Measurements from ENCODE around the gene LIPC.

The LIPC gene

DNA sequence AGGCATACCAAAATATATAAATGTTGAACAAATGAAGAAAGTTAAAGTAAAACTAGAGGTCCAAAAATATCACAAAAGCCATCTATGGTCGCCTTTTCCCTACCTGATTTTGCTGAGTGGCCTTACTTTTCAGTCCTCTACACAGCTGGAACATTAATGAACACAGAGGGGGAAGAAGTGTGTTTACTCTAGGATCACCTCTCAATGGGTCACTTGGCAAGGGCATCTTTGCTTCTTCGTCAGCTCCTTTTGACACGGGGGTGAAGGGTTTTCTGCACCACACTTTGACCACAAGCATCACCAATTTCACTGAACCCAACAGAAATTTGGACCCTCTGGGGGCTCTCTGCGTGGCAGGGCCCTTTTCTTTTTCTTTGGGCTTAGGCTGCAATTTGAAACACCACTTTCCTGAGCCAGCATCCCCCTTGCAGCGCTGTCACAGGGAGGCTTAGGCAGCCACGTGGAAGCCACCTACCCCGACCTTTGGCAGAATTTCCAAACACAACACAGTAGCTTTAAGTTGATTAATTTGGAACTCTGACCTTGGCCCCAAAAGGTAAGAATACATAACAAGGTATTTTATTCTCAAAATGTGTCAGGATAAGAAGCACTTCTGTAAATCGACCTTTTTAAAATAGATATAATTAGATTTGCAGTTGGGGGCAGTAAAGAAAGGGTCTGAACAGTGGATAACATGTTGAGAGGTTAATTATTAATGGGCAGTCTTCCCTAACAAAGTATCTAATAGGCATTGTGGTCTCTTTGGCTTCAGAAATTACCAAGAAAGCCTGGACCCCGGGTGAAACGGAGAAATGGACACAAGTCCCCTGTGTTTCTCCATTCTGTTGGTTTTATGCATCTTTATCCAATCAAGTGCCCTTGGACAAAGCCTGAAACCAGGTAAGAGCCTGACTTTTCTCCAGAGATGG is at the start of gene LIPC:
Gene LIPC, plus strand, starts transcription at position 771 of the 929 bp plus-strand sequence. Its CDS starts 42 bp downstream, at position 813.
- DNase-seq (ENCODE audit: low spot score), result no peak

DNA sequence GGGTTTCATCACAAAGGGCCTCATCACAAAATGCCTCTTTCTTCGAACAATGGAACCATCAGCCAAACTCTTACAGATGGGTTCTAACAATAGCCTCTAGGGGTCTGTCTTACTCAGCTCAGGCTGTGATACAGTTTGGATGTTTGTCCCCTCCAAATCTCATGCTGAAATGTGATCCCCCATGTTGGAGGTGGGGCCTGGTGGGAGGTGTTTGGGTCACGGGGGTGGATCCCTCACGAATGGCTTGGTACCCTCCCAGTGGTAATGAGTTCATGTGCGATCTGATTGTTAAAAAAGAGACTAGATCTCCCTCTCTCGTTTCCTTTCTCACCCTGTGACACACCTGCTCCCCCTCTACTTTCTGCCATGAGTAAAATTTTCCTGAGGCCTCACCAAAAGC is 47.9 kb upstream of the LIPC start:
- peak; percentile 37 for DNase-seq (ENCODE audit: low spot score)

DNA sequence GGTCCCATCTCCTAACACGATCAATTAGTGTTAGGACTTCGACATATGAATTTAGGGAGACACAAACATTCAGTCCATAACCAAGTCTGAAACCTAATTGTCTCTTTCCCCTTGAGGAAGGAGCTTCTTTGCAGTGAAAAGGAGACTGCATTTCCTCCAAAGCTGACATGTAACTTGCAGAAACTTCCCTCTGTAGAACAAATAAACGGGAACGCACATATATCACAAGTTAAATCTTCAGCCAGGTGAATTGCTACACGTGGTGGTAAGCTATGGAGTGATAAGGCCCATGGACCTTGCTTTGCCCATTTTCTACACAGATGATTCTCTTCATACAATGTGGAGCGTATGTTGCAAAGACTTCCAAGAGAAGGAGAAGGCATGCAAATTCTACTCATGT is 47.1 kb upstream of the LIPC start:
- DNase-seq (ENCODE audit: low spot score), result no peak

DNA sequence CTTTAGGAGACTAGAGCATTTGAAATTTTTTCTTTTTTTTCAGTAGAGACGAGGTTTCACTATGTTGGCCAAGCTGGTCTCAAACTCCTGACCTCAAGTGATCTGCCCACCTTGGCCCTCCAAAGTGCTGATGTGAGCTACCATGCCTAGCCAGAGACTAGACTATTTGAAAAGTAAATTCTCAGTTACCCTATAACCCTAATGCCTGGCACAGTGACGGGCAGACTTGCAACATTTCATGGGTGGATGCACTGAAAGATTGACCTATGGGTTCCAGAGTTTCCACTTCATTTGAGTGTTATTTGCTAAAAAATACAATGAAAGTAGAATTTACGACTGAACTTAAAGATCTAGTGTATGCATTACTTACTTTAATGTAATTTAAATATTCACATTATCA is 45.7 kb upstream of the LIPC start:
- no peak for DNase-seq (ENCODE audit: low spot score)

DNA sequence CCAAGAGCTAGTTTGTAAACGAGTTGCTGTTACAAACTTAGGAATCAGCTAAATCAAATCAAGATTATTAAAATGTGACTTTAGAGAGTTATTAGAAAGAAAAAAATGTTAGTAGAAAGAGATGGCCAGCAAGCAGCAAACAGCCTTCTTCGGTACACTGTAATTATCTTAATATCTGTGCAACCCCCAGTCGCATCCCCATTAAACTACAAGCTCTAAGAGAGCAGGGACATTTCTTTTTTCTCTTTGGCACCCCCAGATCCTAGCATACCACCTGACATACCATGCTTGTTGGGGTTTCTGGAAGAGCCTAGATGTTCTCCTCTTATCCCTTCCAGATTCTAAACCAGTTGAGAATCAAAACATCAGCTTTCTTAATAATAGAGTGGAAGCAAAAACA is 45.1 kb upstream of the LIPC start:
- no peak for DNase-seq (ENCODE audit: low spot score)

- DNase-seq (ENCODE audit: low spot score), result no peak
These were observed 44.7 kb upstream of the LIPC start for GRCh38 chr15:58387130-58387529.

- DNase-seq (ENCODE audit: low spot score), result no peak
These were observed 43.6 kb upstream of the LIPC start for GRCh38 chr15:58388211-58388610.

GRCh38 chr15:58390118-58390517 is 41.7 kb upstream of the LIPC start:
- DNase-seq (ENCODE audit: low spot score), result no peak

GRCh38 chr15:58390655-58391054 is 41.1 kb upstream of the LIPC start:
- no peak for DNase-seq (ENCODE audit: low spot score)

DNA sequence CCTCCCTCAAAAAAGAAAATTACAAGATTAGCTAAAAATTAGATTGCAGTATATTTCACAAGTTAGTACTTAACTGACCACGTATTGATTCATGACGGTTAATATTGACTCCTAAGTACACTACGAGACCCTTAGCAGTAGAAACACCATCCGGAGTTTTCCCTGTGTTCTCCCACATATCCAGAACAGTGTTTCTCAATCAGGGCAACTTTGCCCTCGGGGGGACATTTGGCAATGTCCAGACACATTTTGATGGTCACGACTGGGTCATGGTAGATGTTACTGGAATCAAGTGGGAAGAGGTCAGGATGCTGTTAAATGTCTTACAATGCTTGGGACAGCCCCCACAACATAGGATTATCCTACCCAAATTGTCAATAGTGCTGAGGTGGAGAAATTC is 40.7 kb upstream of the LIPC start:
- no peak for DNase-seq (ENCODE audit: low spot score)

GRCh38 chr15:58392141-58392540 is 39.6 kb upstream of the LIPC start:
- no peak for DNase-seq (ENCODE audit: low spot score)

DNA sequence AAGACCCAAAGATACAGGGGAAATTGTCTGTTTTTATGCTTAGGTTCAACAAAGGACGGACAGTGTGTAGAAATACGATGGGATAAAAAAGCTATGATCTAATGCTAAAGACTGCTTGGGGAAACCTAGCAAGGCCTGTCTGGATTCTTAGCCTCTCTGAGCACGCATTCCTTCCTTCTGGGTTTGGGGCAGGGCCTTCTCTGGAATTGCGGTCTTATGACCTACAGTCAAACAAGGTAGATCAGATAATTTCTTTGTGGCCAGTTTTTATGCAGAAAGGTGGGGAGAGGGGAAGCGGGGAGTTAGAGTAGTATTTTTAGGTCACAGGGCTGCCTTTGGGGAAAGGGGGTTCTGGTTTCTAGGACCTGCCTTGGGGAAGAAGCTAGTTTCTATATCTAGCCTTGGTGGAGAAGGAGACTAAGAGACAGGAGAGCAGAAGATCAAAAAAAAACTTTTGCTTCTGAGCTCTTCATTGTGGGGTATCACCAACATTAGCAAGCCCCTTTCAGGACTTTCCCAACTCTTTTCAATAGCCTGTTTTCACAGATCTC is 39.1 kb upstream of the LIPC start:
- no peak for DNase-seq (ENCODE audit: low spot score)

- no peak for DNase-seq (ENCODE audit: low spot score)
These were observed 38.5 kb upstream of the LIPC start for GRCh38 chr15:58393241-58393662.

GRCh38 chr15:58396181-58396580 is 35.6 kb upstream of the LIPC start:
- no peak for DNase-seq (ENCODE audit: low spot score)

- no peak for DNase-seq (ENCODE audit: low spot score)
These were observed 33.7 kb upstream of the LIPC start for GRCh38 chr15:58398071-58398470.

DNA sequence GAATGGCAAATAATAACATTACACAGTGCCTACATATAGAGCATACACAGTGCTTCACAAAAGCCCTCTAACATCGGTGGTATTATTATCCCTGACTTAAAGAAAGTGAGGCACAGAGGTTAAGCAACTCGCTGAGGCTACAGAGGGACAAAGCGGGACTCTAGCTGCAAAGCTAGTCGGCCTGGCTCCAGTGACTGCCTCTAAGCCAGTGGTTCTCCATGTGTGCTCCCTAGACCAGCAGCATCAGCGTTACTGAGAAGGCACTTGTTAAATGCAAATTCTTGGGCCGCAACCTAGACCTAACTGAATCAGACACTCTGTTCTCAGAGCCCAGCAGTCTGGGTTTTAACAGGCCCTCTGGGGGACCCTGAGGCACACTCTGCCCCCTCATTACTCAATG is 33.1 kb upstream of the LIPC start:
- DNase-seq (ENCODE audit: low spot score), result no peak

DNA sequence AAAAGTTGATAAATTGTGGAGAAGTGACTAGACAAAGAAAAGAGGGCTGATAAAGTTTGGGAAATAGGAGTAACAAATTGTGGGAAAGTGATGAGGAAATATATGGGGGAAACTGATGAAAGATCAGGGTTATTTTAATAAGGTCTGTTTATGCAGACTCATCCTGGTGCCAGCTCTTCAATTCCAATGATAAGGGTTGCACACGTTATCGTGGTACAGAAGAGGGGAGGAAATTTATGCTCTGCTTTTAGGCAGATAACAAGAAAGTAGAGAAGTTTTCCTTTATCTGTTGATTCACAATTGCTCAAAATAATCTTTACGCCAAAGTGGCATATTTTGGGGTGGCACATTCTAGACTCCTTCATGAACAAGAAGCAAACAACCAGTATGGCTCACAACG is 32.1 kb upstream of the LIPC start:
- no peak for DNase-seq (ENCODE audit: low spot score)

GRCh38 chr15:58401276-58401675 is 30.5 kb upstream of the LIPC start:
- DNase-seq (ENCODE audit: low spot score), result no peak

DNA sequence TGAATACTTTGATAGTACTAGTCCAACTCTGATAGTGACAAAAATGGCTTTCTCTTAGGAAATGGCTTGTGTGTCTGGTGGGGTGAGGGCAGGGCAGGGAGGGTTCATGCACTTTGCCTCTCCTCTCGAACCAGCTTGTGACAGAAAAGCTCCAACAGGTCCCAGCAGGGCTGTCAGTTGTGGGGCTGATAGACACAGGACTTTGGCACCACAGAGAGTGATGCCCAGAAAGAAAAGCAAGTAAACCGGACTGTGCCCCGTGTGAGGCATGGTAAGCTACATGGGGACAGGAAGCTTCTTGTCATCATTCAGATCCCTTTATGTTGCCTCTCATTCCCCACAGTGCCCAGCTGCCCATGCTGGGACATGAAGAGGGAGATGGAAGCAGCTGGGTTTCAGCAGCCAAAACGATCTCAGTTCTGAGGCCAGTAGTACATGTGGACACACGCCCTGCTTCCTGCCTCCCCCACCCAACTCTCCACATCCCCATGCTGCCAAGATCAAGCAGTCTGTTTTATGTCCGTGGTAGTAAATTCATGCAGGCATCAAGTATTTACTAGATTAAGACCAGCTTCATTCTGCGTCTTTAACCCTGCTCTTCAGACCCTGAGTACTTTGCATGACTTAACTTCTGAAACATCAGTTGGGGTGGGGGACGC is 29.7 kb upstream of the LIPC start:
- DNase-seq (ENCODE audit: low spot score), result no peak

GRCh38 chr15:58403581-58403980 is 28.2 kb upstream of the LIPC start:
- DNase-seq (ENCODE audit: low spot score), result no peak

- DNase-seq (ENCODE audit: low spot score), result no peak
These were observed 27.8 kb upstream of the LIPC start for GRCh38 chr15:58404020-58404419.

DNA sequence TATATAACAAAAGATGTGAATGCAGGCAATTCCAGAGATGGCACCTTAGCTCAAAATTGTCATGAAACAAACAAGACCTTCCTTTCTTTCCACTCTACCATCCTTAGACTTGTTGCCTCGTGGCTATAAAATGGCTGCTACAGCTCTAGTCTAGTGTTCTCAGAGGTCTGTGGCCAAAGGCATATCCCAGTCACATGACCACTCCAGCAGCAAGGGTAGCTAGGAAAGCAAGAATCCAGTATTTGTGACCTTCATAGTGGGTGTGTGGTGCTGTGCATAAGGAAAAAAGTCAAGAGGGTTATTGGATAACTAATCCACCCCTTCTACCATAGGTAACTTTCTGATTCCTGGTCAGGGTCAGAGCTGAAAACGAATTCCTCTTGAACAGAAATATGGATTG is 27.1 kb upstream of the LIPC start:
- no peak for DNase-seq (ENCODE audit: low spot score)

DNA sequence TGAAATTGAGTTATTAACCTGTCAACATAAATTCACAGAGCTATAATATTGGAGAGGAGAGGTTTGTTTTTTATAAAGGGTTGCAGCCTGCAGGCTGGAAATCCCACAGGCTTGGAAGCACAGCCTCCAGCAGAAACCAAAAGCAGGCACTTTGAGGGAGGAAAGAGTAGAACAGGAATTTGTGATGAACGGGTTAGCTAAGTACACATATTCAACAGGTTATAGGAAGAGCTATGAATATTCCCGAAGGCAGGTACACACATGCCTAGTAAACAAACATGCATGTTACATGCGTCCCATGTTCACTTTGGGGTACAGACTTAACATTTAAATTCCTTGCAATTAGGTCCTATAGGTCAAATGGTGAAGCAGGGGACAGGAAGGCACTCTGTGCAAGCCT is 25.9 kb upstream of the LIPC start:
- no peak for DNase-seq (ENCODE audit: low spot score)
